Lower leg skin (tissue), 4 donors: ENCODE data around the gene BRD8. TPM values are rescaled to one million over a fixed set of nuclear protein-coding genes. Genes with fewer than 3 reads are reported as not detected.
"Not testable (repeated sequence)": the region's sequence is repeated elsewhere in the genome, so short reads cannot be mapped to it uniquely, and the experiment has no call there.

Experiments
- DNase-seq, 2 donors: peaks; one replicate each; pipeline ENCODE4 v3.0.0-alpha.2; 2019; ENCODE audit warnings: low spot score in 2 of 2
- H3K4me3 ChIP-seq: fragments of 200-600 bp; sonication (generic); 2 replicates; pipeline ENCODE4 v1.5.1; 2017; ENCODE audit warnings: mild to moderate bottlenecking, low read depth; ENCODE audit not compliant: poor library complexity, severe bottlenecking
- POLR2A ChIP-seq, 2 donors: fragments of 450-650 bp; IDR thresholded peaks; one replicate each; pipeline ENCODE4 v1.6.1; 2016 to 2017; ENCODE audit warnings: antibody characterized with exemption in 2 of 2, mild to moderate bottlenecking in 1 of 2, moderate library complexity in 1 of 2
- WGBS, 2 donors: methylation state at CpG; one replicate each; pipeline ENCODE4 v1.1.5; 2018; 5-methylcytosine and 5-hydroxymethylcytosine counted together
- intact Hi-C: fragments of 100-400 bp; cut with DNase I; formaldehyde crosslinking; loops from one replicate; pipeline ENCODE4 v1.15.0; 2023; ENCODE audit warnings: low total_unique reads
- total RNA-seq, 4 donors: library from RNA; depleted of rRNA; stranded (reverse); fragments of >200 nt; gene quantifications; one replicate each; pipeline ENCODE4 v1.1.0, GENCODE V29; 2016
- TF ChIP-seq, protein P1 (sequence below), 3 donors: fragments of 450-650 bp; IDR thresholded peaks; one replicate each; pipeline ENCODE4 v1.5.1; 2016; ENCODE audit warnings: antibody characterized with exemption in 3 of 3, mild to moderate bottlenecking in 3 of 3, moderate library complexity in 2 of 3

Gene BRD8
- total RNA-seq, 4 donors from 2014 or later: 19.5 to 42.8 (median 31.0) TPM

DNA sequence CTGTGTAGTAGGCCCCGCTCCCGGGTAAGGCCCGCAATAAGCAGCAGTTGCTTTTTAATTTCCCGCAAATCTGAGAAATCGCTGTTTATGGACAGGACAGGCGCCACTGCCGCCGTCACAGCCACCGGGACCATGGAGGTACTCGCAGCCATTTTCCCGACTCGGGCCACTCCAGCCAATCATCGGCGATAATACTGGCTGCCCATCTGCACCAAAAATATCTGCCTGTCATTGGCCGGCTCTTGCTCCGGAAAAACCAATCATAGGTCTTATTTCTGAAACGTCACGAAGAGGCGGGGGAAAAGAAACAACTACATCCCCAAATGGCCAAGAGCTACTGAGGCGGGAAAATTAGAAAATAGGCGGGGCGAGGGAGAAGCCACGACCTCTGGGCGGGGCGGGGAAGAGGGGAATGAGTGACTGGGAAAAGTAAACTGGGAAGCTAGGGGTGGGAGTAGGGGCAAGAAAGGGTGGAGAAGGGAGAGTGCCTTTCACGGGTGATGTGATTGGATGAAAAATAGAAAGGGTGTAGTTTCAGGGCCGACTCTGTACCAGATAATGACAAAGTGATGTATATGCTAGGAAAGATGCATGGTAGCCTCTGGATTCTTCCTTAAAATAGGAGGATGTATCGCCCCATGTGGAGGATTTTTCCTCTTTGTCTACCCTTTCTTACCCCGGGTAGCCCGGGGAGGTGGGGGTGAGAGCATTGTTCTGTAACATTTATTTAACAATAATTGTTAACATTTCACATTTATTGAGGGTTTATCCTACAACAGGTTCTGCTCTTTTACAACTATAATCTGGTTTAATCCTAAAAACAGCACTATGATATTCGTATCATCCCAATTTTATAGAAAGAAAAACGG is 35.0 kb upstream of the BRD8 start, which contains the start of gene CDC23:
TSS of gene CDC23 (minus strand) at position 163 of the 869 bp plus-strand sequence. CDS start at position 152, 11 bp downstream.
- 1% methylated on average over 32 of the region's 32 CpGs for WGBS, 2 donors
- TF ChIP-seq, protein P1, sequence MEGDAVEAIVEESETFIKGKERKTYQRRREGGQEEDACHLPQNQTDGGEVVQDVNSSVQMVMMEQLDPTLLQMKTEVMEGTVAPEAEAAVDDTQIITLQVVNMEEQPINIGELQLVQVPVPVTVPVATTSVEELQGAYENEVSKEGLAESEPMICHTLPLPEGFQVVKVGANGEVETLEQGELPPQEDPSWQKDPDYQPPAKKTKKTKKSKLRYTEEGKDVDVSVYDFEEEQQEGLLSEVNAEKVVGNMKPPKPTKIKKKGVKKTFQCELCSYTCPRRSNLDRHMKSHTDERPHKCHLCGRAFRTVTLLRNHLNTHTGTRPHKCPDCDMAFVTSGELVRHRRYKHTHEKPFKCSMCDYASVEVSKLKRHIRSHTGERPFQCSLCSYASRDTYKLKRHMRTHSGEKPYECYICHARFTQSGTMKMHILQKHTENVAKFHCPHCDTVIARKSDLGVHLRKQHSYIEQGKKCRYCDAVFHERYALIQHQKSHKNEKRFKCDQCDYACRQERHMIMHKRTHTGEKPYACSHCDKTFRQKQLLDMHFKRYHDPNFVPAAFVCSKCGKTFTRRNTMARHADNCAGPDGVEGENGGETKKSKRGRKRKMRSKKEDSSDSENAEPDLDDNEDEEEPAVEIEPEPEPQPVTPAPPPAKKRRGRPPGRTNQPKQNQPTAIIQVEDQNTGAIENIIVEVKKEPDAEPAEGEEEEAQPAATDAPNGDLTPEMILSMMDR (IDR thresholded peaks at IDR 0.05): no peak
- TF ChIP-seq POLR2A (IDR thresholded peaks at IDR 0.05): no peak
- peak within 1 kb of the TSS; percentile 97 for H3K4me3 ChIP-seq
- DNase-seq: peak; percentile 98
- intact Hi-C loops: no loop called here

DNA sequence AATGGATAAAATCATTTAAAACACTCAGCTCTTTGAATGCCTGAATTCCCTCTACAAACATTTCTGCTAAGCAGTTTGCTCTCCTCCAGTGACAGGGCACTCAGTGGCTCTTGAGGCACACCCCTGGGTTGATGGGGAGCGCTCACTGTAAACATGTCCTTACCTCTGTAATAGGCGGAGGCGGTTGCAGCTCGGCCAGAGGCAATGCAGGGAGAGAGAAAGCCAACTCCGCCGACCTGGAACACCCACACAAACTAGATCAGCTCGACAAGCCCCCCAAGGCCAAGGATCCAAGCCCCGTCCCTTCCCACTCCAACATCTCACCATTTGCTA is 34.4 kb upstream of the BRD8 start:
- TF ChIP-seq, protein P1 (IDR thresholded peaks at IDR 0.05): no peak
- TF ChIP-seq POLR2A (IDR thresholded peaks at IDR 0.05): no peak
- peak in 1 of 2 donors; percentile 85 for DNase-seq
- intact Hi-C loops: no loop called here
- H3K4me3 ChIP-seq: peak overlapping the region; percentile 97
- 0% methylated on average over 4 to 8 of the region's 8 CpGs for WGBS, 2 donors

DNA sequence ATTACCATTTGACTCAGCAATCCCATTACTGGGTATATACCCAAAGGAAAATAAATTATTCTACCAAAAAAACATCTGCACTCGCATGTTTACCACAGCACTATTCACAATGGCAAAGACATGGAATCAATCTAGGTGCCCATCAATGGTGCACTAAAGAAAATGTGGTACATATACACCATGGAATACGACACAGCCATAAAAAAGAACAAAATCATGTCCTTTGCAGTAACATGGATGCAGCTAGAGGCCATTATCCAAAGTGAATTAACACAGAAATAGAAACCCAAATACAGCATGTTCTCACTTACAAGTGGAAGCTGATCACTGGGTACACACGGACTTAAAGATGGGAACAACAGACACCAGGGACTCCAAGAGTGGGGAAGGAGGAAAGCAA is 32.6 kb upstream of the BRD8 start:
- intact Hi-C loops: no loop called here
- WGBS, 2 donors: 95 to 97% methylated on average over 3 of the region's 3 CpGs
- TF ChIP-seq, protein P1 (IDR thresholded peaks at IDR 0.05): no peak
- TF ChIP-seq POLR2A (IDR thresholded peaks at IDR 0.05): no peak
- H3K4me3 ChIP-seq: no peak overlapping the region
- DNase-seq: no peak

DNA sequence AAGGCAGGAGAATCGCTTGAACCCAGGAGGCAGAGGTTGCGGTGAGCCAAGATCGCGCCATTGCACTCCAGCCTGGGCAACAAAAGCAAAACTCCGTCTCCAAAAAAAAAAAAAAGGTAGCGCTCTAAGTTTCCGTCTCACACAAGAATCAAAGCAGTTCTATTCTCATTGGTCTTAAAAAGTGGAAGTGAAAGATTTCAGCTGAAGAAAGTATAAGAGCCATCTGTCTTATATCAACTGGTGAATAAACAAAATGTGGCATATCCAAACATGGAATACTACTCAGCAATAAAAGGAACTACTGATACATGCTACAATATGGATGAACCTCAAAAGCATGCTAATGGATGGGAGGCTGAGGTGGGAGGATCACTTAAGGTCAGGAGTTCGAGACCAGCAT is 15.4 kb upstream of the BRD8 start:
- DNase-seq, H3K4me3 ChIP-seq, intact Hi-C loops: not testable (repeated sequence)
- WGBS, 2 donors: 93 to 94% methylated on average over 8 of the region's 8 CpGs

DNA sequence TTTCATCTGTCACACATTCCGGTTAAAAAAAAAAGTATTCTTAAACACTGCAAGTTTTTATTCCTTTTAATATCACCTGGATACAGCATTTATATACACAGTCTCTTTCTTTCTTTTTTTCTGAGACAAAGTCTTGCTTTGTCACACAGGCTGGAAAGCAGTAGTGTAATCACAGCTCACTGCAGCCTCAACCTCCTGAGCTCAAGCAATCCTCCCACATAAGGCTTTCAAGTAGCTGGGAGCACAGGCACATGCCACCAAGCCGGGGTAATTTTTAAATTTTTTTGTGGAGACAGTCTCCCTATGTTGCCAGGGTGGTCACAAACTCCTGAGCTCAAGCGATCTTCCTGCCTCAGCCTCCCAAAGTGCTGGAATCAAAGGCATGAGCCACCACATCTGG is 14.4 kb upstream of the BRD8 start:
- TF ChIP-seq POLR2A (IDR thresholded peaks at IDR 0.05): no peak
- TF ChIP-seq, protein P1 (IDR thresholded peaks at IDR 0.05): no peak
- 90 to 91% methylated on average over 3 of the region's 3 CpGs for WGBS, 2 donors
- no peak overlapping the region for H3K4me3 ChIP-seq
- DNase-seq: no peak
- intact Hi-C loops: no loop called here

DNA sequence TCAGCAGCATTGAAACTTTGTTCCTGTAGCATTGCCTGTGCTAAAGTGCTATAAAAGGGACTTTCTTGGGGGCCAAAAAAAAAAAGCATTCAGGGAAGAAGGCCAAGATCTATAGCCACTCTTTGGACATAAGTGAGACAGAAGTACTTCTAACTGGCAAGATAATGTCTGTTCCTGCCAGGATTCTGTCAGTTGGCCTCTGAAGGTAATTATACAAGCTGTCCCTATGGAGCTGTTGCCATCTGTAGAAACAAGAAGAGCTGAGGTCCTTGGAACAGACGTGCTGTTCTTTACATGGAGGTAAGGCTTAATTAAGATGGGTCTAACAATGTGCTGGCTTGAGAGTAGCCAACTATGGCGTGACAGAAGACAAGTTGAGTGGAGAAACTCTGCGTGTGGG is 10.2 kb upstream of the BRD8 start:
- intact Hi-C loops: no loop called here
- DNase-seq: no peak
- 88% methylated on average over 3 of the region's 3 CpGs for whole genome bisulfite sequencing, 2 donors

More for the DNA sequence above, 10.2 kb upstream of the BRD8 start:
- H3K4me3 ChIP-seq: no peak overlapping the region
- TF ChIP-seq, protein P1 (IDR thresholded peaks at IDR 0.05): no peak
- no peak for TF ChIP-seq POLR2A (IDR thresholded peaks at IDR 0.05)
